Thoracic aorta (tissue), 2 donors: ENCODE data around the gene MADCAM1. TPM values are rescaled to one million over a fixed set of nuclear protein-coding genes. Genes with fewer than 3 reads are reported as not detected.

Source experiments
- ATAC-seq: fragments of 150-250 bp; one replicate; pipeline ENCODE4 v1.8.0; 2017; ENCODE audit warnings: low read depth; ENCODE audit not compliant: insufficient number of reproducible peaks, low FRiP score
- DNase-seq: peaks from one replicate; pipeline ENCODE4 v3.0.0-alpha.2; 2020; ENCODE audit warnings: low spot score
- H3K27ac ChIP-seq, 2 donors: fragments of 200-600 bp; sonication (generic); 1 replicate in 1 of 2; 2 replicates in 1 of 2; pipeline ENCODE4 v1.5.1; 2016; ENCODE audit warnings: mild to moderate bottlenecking in 2 of 2, moderate library complexity in 2 of 2
- H3K27me3 ChIP-seq: fragments of 200-600 bp; sonication (generic); replicated peaks from 2 replicates; pipeline ENCODE4 v1.6.0; 2016; ENCODE audit warnings: mild to moderate bottlenecking; ENCODE audit not compliant: insufficient read depth
- H3K36me3 ChIP-seq: fragments of 200-600 bp; sonication (generic); one replicate; pipeline ENCODE4 v1.5.1; 2016
- H3K4me1 ChIP-seq, 2 donors: fragments of 200-600 bp; sonication (generic); 1 replicate in 1 of 2; 2 replicates in 1 of 2; pipeline versions ENCODE4 v1.5.1 to v1.6.0; 2016; ENCODE audit warnings: low read depth in 2 of 2, mild to moderate bottlenecking in 1 of 2; ENCODE audit not compliant: control insufficient read depth in 1 of 2
- H3K4me3 ChIP-seq: fragments of 200-600 bp; sonication (generic); 2 replicates; pipeline ENCODE4 v1.5.1; 2016; ENCODE audit warnings: mild to moderate bottlenecking
- H3K9me3 ChIP-seq: fragments of 200-600 bp; sonication (generic); 2 replicates; pipeline ENCODE4 v1.5.1; 2016
- total RNA-seq, 2 donors: library from RNA; depleted of rRNA; stranded (reverse); fragments of >200 nt; gene quantifications; one replicate each; pipeline versions ENCODE4 v1.1.0 to v1.2.3, GENCODE V29; 2016
- TF ChIP-seq, protein P1 (sequence below): fragments of 200-600 bp; sonication (generic); IDR thresholded peaks from one replicate; pipeline ENCODE4 v1.5.1; 2019; ENCODE audit warnings: antibody characterized with exemption

Gene MADCAM1
- total RNA-seq, 2 donors from 2014 or later = 0.92 TPM; not detected in 1

DNA sequence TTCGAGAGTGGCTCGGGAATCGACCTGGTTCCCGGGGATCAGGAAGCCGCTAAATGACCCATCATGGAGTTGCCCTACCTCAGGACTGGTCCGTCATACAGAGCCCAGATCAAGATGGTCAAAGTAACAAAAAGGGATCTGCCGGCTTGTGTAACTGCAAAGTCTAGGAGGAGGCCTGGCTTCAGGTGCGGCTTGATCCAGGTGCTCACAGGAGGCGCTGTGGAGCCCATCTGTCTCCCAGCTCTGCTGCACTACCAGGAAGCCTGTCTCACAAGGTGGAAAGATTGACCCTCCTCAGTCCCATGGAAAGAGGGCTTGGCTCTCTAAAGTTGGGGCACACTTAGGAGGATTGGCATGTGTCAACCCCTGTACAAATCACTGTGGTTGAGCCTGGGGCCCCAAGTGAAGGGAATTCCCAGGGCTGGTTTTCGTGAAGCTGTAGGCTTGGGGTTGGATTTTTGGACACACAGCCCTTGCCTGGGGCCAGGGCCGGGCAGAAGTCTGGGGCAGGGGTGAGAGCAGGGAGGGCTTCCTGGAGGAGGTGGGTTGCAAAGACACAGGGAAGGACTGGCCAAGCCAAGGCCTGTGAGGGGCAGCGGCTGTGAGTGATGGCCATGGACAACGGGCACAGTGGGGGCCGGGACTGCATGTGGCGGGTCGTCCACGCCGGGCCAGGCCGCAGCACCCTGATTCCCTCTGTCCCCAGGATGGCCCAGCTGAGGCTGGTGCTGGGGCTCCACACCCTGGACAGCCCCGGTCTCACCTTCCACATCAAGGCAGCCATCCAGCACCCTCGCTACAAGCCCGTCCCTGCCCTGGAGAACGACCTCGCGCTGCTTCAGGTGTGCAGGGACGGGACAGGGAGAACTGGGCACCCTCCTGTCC is 51.8 kb downstream of the MADCAM1 start:
- no peak for ATAC-seq
- H3K9me3 ChIP-seq = no peaks in the 10 kb centered on the region
- no peak overlapping the region for H3K27ac ChIP-seq
- DNase-seq = no peak
- H3K4me3 ChIP-seq = no peak overlapping the region
- TF ChIP-seq, protein P1, sequence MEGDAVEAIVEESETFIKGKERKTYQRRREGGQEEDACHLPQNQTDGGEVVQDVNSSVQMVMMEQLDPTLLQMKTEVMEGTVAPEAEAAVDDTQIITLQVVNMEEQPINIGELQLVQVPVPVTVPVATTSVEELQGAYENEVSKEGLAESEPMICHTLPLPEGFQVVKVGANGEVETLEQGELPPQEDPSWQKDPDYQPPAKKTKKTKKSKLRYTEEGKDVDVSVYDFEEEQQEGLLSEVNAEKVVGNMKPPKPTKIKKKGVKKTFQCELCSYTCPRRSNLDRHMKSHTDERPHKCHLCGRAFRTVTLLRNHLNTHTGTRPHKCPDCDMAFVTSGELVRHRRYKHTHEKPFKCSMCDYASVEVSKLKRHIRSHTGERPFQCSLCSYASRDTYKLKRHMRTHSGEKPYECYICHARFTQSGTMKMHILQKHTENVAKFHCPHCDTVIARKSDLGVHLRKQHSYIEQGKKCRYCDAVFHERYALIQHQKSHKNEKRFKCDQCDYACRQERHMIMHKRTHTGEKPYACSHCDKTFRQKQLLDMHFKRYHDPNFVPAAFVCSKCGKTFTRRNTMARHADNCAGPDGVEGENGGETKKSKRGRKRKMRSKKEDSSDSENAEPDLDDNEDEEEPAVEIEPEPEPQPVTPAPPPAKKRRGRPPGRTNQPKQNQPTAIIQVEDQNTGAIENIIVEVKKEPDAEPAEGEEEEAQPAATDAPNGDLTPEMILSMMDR = no peak
- no peaks in the 10 kb centered on the region for H3K27me3 ChIP-seq
- no peaks in the 10 kb centered on the region for H3K4me1 ChIP-seq
- H3K36me3 ChIP-seq = no peaks in the 10 kb centered on the region

DNA sequence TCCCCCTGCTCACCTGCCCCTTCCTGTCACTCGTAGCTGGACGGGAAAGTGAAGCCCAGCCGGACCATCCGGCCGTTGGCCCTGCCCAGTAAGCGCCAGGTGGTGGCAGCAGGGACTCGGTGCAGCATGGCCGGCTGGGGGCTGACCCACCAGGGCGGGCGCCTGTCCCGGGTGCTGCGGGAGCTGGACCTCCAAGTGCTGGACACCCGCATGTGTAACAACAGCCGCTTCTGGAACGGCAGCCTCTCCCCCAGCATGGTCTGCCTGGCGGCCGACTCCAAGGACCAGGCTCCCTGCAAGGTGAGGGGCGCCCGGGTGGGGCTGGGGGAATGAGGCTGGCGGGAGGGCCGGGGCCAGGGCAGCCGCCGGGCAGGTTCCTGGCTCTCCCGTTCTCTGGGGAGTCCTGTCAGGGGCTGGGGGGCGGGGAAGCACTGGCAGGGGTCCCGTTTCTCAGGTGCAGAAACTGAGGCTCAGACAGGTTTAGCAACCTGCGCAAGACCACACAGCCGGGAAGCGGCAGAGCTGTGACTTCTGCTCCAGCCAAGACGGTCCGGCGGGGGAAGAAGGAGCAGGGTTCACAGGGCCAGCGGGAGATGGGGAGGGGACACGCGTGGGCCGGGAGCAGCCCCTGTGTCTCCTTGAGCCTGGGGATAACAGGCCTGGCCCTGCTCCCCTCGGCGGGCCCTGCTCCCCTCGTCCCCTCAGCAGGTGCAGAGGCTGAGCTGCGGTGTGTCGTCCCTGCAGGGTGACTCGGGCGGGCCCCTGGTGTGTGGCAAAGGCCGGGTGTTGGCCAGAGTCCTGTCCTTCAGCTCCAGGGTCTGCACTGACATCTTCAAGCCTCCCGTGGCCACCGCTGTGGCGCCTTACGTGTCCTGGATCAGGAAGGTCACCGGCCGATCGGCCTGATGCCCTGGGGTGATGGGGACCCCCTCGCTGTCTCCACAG is 52.9 kb downstream of the MADCAM1 start:
- no peaks in the 10 kb centered on the region for H3K36me3 ChIP-seq
- no peak overlapping the region for H3K4me3 ChIP-seq
- H3K4me1 ChIP-seq = no peaks in the 10 kb centered on the region
- no peaks in the 10 kb centered on the region for H3K9me3 ChIP-seq
- DNase-seq = no peak
- no peaks in the 10 kb centered on the region for H3K27me3 ChIP-seq
- H3K27ac ChIP-seq = no peak overlapping the region
- ATAC-seq = no peak
- TF ChIP-seq, protein P1 = no peak

DNA sequence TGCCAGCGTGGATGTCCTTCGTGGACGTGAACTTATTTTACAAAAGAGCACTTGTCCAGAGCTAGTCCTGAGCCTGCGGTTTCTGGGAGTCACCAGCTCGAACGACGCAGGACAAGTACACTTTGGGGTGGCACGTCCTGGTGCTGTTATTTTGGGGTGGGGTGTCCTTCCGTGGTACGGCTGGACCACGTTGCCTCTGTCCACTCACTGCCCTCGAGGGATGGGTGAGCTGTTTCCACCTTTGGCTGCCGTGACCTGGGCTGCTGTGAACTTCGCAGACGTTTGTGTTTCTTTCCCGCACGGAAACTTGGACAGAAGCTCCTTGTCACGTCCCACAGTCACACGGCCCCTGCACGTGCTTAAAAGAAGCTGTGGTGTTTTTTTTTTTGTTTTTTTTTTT is 58.5 kb downstream of the MADCAM1 start:
- Histone ChIP-seq H3K4me3 (no peak overlapping the region), H3K36me3 (no peaks in the 10 kb centered on the region), H3K27me3 (no peaks in the 10 kb centered on the region), H3K9me3 (no peaks in the 10 kb centered on the region), H3K4me1 (no peaks in the 10 kb centered on the region), H3K27ac (no peak overlapping the region)
- no peak for DNase-seq
- TF ChIP-seq, protein P1 = no peak
- no peak for ATAC-seq

Other genes starting within 250 kb of the MADCAM1 start
- gene PLPP2, start 205.1 kb upstream of the MADCAM1 start, total RNA-seq = 1 to 10 TPM in 1 of 2 donors, under 1 TPM in 1; 0.56 to 1.6 TPM
- gene MIER2, start 151.7 kb upstream of the MADCAM1 start, total RNA-seq = 10 to 100 TPM in 1 of 2 donors, 1 to 10 TPM in 1; 8.8 to 43.6 TPM
- gene C2CD4C, start 87.3 kb upstream of the MADCAM1 start, total RNA-seq = 1 to 10 TPM in 1 of 2 donors, under 1 TPM in 1; 0.54 to 1.6 TPM
- gene SHC2, start 35.5 kb upstream of the MADCAM1 start, total RNA-seq = 10 to 100 TPM; 17.2 to 18.8 TPM
- 10 to 100 TPM; 34.1 to 94.1 TPM for gene TPGS1, start 11.0 kb downstream of the MADCAM1 start, total RNA-seq
- 10 to 100 TPM; 40.2 to 86.2 TPM for gene CDC34, start 35.3 kb downstream of the MADCAM1 start, total RNA-seq
- under 1 TPM in 1 of 2 donors, not detected in 1; 0.54 TPM for gene GZMM, start 47.6 kb downstream of the MADCAM1 start, total RNA-seq
- gene BSG, start 76.1 kb downstream of the MADCAM1 start, total RNA-seq = 100 to 1,000 TPM; 344 to 575 TPM
- not detected for gene HCN2, start 93.4 kb downstream of the MADCAM1 start, total RNA-seq
- gene POLRMT, start 137.1 kb downstream of the MADCAM1 start, total RNA-seq = 10 to 100 TPM; 23.8 to 30.9 TPM
- under 1 TPM; 0.27 to 0.56 TPM for gene FGF22, start 143.4 kb downstream of the MADCAM1 start, total RNA-seq
- 10 to 100 TPM; 47.8 to 61.9 TPM for gene RNF126, start 166.7 kb downstream of the MADCAM1 start, total RNA-seq
- 100 to 1,000 TPM; 361 to 595 TPM for gene FSTL3, start 179.9 kb downstream of the MADCAM1 start, total RNA-seq
- not detected for gene PRSS57, start 199.0 kb downstream of the MADCAM1 start, total RNA-seq
- gene PALM, start 212.4 kb downstream of the MADCAM1 start, total RNA-seq = 10 to 100 TPM; 14.4 to 28.4 TPM